ENCODE results near the gene SUDS3.

Gene SUDS3

DNA sequence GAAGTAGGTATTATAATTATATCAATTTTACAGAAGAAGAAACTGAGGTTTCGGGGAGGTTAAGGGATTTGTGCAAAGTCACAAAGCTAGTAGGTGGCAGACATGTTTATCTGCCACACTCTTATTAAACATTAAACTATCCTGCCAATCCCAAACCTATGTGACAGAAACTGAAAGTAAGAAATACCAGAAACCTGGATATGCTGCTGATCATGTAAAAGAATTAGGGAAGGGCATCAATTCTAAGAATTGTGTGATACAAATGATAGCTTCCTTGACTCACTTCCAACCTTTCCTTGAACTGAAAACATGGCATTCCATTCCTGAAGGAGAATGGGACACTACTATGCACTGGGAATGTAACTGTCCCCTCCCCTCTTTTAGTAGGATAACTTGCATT lies 20.5 kb upstream of the SUDS3 start:
- no peaks in the 10 kb centered on the region for H3K9me3 ChIP-seq (ENCODE audit: control insufficient read depth, low read length)
- no peaks in the 10 kb centered on the region for H3K36me3 ChIP-seq (ENCODE audit: control insufficient read depth, insufficient read depth, low read length)
- no peak overlapping the region for H3K4me3 ChIP-seq (ENCODE audit: insufficient read depth, low read depth, low read length)
- H3K27me3 ChIP-seq (ENCODE audit: control insufficient read depth, insufficient read depth, low read length, poor library complexity, severe bottlenecking) = no peaks in the 10 kb centered on the region
- no peak overlapping the region for H3K27ac ChIP-seq (ENCODE audit: insufficient read depth, low read depth, low read length, poor library complexity, severe bottlenecking)
- WGBS, 2 experiments = no CpG with 5 or more reads among the region's 1 CpG
- no peaks in the 10 kb centered on the region for H3K4me1 ChIP-seq (ENCODE audit: control insufficient read depth, insufficient read depth, low read length)

DNA sequence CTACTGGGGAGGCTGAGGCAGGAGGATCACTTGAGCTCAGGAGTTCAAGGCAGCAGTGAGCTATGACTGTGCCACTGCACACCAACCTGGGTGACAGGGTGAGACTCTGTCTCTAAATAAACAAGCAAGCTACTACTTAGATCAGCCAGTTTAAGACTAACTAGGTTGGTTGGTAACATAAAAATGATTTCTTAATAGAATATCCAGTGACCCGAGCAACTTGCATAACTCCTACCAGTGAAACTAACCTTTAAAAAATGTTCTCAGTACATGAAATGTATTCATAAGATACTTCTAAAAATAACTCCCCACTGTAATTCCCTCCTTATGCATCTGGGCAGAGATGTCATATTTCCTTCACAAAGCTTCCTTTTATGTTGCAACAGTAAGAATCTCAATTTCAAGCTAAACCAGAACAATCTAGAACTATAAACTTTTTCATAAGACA lies 19.5 kb upstream of the SUDS3 start:
- Histone ChIP-seq H3K4me1 (ENCODE audit: control insufficient read depth, insufficient read depth, low read length) (no peaks in the 10 kb centered on the region), H3K4me3 (ENCODE audit: insufficient read depth, low read depth, low read length) (no peak overlapping the region), H3K9me3 (ENCODE audit: control insufficient read depth, low read length) (no peaks in the 10 kb centered on the region), H3K36me3 (ENCODE audit: control insufficient read depth, insufficient read depth, low read length) (no peaks in the 10 kb centered on the region), H3K27ac (ENCODE audit: insufficient read depth, low read depth, low read length, poor library complexity, severe bottlenecking) (no peak overlapping the region), H3K27me3 (ENCODE audit: control insufficient read depth, insufficient read depth, low read length, poor library complexity, severe bottlenecking) (no peaks in the 10 kb centered on the region)
- 94% methylated on average over 1 of the region's 1 CpG; no CpG with 5 or more reads in 1 of the 2 experiments for WGBS, 2 experiments

DNA sequence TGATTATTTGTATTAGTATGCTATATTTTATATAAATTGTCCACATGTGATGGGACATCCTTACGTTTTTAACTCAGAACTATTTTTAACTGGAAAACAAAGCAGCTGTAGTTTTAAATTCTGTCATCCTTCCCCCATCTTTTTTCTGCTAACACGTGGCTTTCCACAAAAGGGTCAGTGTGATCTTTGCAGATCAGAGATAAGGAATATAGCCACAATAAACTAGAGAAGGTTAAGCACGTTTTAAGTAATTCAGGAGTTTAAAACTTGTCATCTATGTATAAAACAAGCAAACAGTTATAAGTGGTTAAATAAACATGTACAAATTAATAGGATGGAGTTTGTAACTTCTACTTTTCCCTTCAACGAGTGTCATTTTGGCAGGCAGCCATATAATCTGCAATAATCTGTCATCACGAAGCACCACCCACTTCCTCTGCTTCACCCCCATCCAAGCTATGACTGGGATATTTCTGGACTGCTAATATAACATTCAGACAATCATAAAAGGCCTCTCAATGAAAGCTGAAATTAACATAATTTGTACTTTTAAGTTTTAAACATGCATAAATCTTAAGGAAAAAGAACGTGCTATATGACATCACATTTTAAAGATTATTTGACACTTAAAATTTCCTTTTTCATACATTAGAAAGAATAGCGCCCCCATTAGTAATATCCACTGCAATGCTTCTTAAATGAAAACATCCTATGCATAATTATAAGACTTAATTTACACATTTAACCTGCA lies 18.9 kb upstream of the SUDS3 start:
- no peaks in the 10 kb centered on the region for H3K36me3 ChIP-seq (ENCODE audit: control insufficient read depth, insufficient read depth, low read length)
- no peak overlapping the region for H3K4me3 ChIP-seq (ENCODE audit: insufficient read depth, low read depth, low read length)
- H3K4me1 ChIP-seq (ENCODE audit: control insufficient read depth, insufficient read depth, low read length) = no peaks in the 10 kb centered on the region
- no peak overlapping the region for H3K27ac ChIP-seq (ENCODE audit: insufficient read depth, low read depth, low read length, poor library complexity, severe bottlenecking)
- H3K9me3 ChIP-seq (ENCODE audit: control insufficient read depth, low read length) = no peaks in the 10 kb centered on the region
- no peaks in the 10 kb centered on the region for H3K27me3 ChIP-seq (ENCODE audit: control insufficient read depth, insufficient read depth, low read length, poor library complexity, severe bottlenecking)
- WGBS, 2 experiments = 84 to 88% methylated on average over 6 to 7 of the region's 7 CpGs

DNA sequence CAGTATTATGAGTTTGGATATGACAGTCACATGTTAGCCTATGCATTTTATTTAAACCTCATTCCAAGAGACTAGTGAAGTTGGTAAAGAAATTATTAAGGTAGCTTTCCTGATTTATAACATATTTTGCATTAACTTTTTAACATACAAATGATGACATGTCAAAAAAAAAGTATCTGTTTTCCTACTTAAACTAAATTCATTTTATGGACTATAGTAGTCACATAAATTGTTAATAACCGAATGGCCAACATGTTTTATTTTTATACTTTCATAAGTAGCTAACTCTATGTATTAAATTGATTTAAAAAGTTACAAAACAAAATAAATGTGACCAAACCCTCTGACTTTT lies 18.4 kb upstream of the SUDS3 start:
- Histone ChIP-seq H3K4me3 (ENCODE audit: insufficient read depth, low read depth, low read length) (no peak overlapping the region), H3K9me3 (ENCODE audit: control insufficient read depth, low read length) (no peaks in the 10 kb centered on the region), H3K4me1 (ENCODE audit: control insufficient read depth, insufficient read depth, low read length) (no peaks in the 10 kb centered on the region), H3K36me3 (ENCODE audit: control insufficient read depth, insufficient read depth, low read length) (no peaks in the 10 kb centered on the region), H3K27ac (ENCODE audit: insufficient read depth, low read depth, low read length, poor library complexity, severe bottlenecking) (no peak overlapping the region), H3K27me3 (ENCODE audit: control insufficient read depth, insufficient read depth, low read length, poor library complexity, severe bottlenecking) (no peaks in the 10 kb centered on the region)
- no CpG with 5 or more reads among the region's 1 CpG for WGBS, 2 experiments

DNA sequence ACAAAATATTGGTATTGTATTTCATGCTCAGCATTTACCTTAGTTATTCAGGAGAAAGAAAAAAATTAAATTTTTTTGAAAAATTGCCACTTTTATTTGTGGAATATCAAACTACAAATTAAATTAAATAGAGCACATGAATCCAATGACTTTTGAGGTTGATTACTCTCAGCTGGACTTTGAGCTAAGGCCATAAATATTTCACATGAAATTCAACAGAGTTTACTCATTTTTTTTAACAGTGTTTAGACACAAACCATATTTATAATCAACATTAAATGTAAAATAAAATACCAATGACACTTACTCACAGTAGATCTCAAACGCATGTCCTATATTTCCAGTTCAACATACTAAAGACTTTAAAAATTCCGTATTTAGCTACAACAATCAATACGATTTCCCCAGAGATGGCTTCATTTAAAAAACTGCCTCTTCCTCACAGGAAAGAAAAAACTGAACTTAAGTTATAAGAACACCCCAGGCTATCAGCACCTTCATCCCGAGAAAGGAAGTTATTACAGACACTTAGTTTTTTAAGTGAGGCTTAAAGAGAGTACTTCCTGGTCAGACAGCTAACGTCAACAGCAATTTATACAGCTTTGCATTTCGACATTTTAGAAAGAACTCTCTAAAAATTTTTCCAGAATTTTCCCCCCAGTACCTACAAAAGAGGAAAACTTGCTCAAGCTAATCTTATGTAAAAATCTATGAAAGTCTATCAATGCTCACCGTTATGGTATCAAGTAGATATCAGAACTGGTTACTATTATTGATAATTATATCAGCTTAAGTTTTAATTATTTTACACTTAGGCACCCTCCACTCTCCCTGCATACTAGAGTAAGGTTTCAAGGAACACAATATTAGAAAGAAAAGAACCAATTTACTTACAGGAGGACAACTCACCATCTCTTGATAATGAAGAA lies 17.5 kb upstream of the SUDS3 start:
- Histone ChIP-seq H3K27me3 (ENCODE audit: control insufficient read depth, insufficient read depth, low read length, poor library complexity, severe bottlenecking) (no peaks in the 10 kb centered on the region), H3K4me1 (ENCODE audit: control insufficient read depth, insufficient read depth, low read length) (no peaks in the 10 kb centered on the region), H3K27ac (ENCODE audit: insufficient read depth, low read depth, low read length, poor library complexity, severe bottlenecking) (no peak overlapping the region), H3K36me3 (ENCODE audit: control insufficient read depth, insufficient read depth, low read length) (no peaks in the 10 kb centered on the region), H3K4me3 (ENCODE audit: insufficient read depth, low read depth, low read length) (no peak overlapping the region), H3K9me3 (ENCODE audit: control insufficient read depth, low read length) (no peaks in the 10 kb centered on the region)
- 92 to 94% methylated on average over 5 to 7 of the region's 7 CpGs for WGBS, 2 experiments

DNA sequence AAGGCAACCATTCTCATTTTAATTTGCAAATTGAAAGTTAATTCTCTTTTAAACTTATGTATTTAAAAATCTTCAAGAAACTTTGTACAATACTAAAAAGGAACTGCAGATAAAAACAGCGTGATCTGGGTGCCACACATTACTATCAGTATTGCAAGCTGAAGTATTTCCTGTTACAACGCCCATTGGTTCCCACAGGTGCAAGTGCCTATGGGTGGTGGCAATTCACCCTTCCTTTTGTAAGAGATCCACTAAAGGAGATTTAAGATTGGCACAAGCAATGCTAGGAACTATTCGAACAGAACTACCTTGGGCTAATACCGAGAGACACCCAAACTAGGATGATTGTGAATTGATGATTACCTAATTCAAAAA lies 16.8 kb upstream of the SUDS3 start:
- no peaks in the 10 kb centered on the region for H3K36me3 ChIP-seq (ENCODE audit: control insufficient read depth, insufficient read depth, low read length)
- no peaks in the 10 kb centered on the region for H3K4me1 ChIP-seq (ENCODE audit: control insufficient read depth, insufficient read depth, low read length)
- no peaks in the 10 kb centered on the region for H3K27me3 ChIP-seq (ENCODE audit: control insufficient read depth, insufficient read depth, low read length, poor library complexity, severe bottlenecking)
- H3K27ac ChIP-seq (ENCODE audit: insufficient read depth, low read depth, low read length, poor library complexity, severe bottlenecking) = no peak overlapping the region
- 96 to 97% methylated on average over 2 to 4 of the region's 4 CpGs for WGBS, 2 experiments
- H3K9me3 ChIP-seq (ENCODE audit: control insufficient read depth, low read length) = no peaks in the 10 kb centered on the region
- no peak overlapping the region for H3K4me3 ChIP-seq (ENCODE audit: insufficient read depth, low read depth, low read length)

DNA sequence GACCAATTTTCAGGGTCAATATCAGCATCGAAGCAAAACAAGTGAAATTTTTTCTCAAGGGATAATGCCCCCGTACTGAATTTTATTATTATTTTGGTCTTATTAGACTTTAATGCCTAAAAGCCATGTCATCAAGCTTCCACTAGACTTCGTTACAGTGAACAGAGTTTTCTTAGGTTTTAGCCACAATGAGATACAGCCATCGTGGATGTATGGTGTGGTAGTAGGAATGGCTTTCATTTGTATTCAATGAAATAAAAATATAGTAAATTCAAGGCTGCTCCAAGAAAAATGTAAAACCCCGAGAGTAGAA lies 15.3 kb upstream of the SUDS3 start:
- Histone ChIP-seq H3K4me1 (ENCODE audit: control insufficient read depth, insufficient read depth, low read length) (no peaks in the 10 kb centered on the region), H3K27me3 (ENCODE audit: control insufficient read depth, insufficient read depth, low read length, poor library complexity, severe bottlenecking) (no peaks in the 10 kb centered on the region), H3K9me3 (ENCODE audit: control insufficient read depth, low read length) (no peaks in the 10 kb centered on the region), H3K4me3 (ENCODE audit: insufficient read depth, low read depth, low read length) (no peak overlapping the region), H3K36me3 (ENCODE audit: control insufficient read depth, insufficient read depth, low read length) (no peaks in the 10 kb centered on the region), H3K27ac (ENCODE audit: insufficient read depth, low read depth, low read length, poor library complexity, severe bottlenecking) (no peak overlapping the region)
- WGBS, 2 experiments = 92 to 100% methylated on average over 2 to 4 of the region's 5 CpGs

DNA sequence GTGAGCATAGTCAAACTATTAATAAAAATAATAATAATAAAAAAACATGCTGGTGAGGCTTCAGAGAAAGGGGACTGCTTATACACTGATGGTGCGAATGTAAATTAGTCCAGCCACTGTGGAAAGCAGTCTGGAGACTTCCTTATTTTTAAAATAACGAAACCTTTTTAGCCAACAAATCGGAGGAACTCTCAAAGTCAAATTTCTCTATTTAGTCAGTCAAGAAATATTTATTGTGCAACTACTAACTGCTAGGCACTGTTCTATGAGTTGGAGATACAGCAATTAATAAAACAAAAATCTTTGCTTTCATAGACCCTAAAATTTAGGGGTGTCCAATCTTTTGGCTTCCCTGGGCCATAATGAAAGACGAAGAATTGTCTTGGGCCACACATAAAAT lies 14.5 kb upstream of the SUDS3 start:
- WGBS, 2 experiments = 91 to 96% methylated on average over 4 of the region's 4 CpGs
- H3K4me1 ChIP-seq (ENCODE audit: control insufficient read depth, insufficient read depth, low read length) = no peaks in the 10 kb centered on the region

DNA sequence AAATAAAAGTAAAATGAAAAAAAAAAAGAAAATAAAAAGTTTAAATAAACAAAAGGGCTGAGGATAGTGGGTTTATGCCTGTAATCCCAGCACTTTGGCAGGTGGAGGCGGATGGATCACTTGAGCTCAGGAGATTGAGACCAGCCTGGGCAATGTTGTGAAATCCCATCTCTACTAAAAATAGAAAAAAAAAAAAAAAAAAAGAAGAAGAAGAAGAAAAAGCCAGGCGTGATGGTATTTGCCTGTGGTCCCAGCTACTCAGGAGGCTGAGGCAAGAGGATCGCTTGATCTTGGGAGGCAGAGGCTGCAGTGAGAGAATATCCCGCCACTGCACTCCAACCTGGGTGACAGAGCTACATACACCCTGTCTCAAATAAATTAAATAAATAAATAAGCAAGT lies 7.5 kb upstream of the SUDS3 start:
- Histone ChIP-seq H3K27ac (ENCODE audit: insufficient read depth, low read depth, low read length, poor library complexity, severe bottlenecking) (no peak overlapping the region), H3K4me1 (ENCODE audit: control insufficient read depth, insufficient read depth, low read length) (peaks cover 9% of the 10 kb centered on the region), H3K27me3 (ENCODE audit: control insufficient read depth, insufficient read depth, low read length, poor library complexity, severe bottlenecking) (peaks cover 29% of the 10 kb centered on the region), H3K36me3 (ENCODE audit: control insufficient read depth, insufficient read depth, low read length) (no peaks in the 10 kb centered on the region), H3K4me3 (ENCODE audit: insufficient read depth, low read depth, low read length) (no peak overlapping the region), H3K9me3 (ENCODE audit: control insufficient read depth, low read length) (no peaks in the 10 kb centered on the region)
- 92 to 99% methylated on average over 3 to 4 of the region's 4 CpGs for WGBS, 2 experiments

More for the DNA sequence above, 14.5 kb upstream of the SUDS3 start:
- no peaks in the 10 kb centered on the region for H3K27me3 ChIP-seq (ENCODE audit: control insufficient read depth, insufficient read depth, low read length, poor library complexity, severe bottlenecking)
- H3K4me3 ChIP-seq (ENCODE audit: insufficient read depth, low read depth, low read length) = no peak overlapping the region
- H3K9me3 ChIP-seq (ENCODE audit: control insufficient read depth, low read length) = no peaks in the 10 kb centered on the region
- no peaks in the 10 kb centered on the region for H3K36me3 ChIP-seq (ENCODE audit: control insufficient read depth, insufficient read depth, low read length)
- no peak overlapping the region for H3K27ac ChIP-seq (ENCODE audit: insufficient read depth, low read depth, low read length, poor library complexity, severe bottlenecking)

DNA sequence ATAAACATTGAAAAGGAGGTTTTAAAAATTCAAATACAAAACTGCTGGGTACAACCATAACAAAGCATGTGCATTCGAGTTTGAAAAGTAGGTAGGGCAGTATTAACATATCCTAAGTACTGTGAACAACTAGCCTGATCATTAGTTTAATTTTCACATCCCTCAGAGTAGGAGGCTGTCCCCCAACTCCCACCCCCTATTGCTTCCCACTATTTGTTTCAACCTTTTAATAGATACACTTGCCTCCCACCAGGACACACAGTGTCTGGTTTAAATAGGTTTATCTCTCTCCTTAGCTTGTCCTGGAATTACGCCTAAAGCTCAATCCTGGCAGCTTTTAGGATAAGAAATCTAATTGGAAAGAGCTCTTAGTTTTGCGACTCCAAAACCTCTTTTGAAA lies 5.8 kb upstream of the SUDS3 start:
- Histone ChIP-seq H3K4me1 (ENCODE audit: control insufficient read depth, insufficient read depth, low read length) (peaks cover 9% of the 10 kb centered on the region), H3K27ac (ENCODE audit: insufficient read depth, low read depth, low read length, poor library complexity, severe bottlenecking) (no peak overlapping the region), H3K4me3 (ENCODE audit: insufficient read depth, low read depth, low read length) (no peak overlapping the region), H3K36me3 (ENCODE audit: control insufficient read depth, insufficient read depth, low read length) (no peaks in the 10 kb centered on the region), H3K9me3 (ENCODE audit: control insufficient read depth, low read length) (no peaks in the 10 kb centered on the region), H3K27me3 (ENCODE audit: control insufficient read depth, insufficient read depth, low read length, poor library complexity, severe bottlenecking) (peaks cover 29% of the 10 kb centered on the region)
- 61 to 73% methylated on average over 3 of the region's 3 CpGs for WGBS, 2 experiments
